ENCODE measurements around the gene WFIKKN2. TPM values are rescaled to one million over a fixed set of nuclear protein-coding genes. Genes with fewer than 3 reads are reported as not detected.

The WFIKKN2 gene
- total and polyA plus RNA-seq, 2 of the 8 experiments (the other 6 are each of a cell fraction or from before 2014, with no cell fraction given) = 0.07 to 0.30 TPM

GRCh38 chr17:50837980-50838954 lies 2.9 kb downstream of the WFIKKN2 start (continued):
- TF ChIP-seq, protein P1, sequence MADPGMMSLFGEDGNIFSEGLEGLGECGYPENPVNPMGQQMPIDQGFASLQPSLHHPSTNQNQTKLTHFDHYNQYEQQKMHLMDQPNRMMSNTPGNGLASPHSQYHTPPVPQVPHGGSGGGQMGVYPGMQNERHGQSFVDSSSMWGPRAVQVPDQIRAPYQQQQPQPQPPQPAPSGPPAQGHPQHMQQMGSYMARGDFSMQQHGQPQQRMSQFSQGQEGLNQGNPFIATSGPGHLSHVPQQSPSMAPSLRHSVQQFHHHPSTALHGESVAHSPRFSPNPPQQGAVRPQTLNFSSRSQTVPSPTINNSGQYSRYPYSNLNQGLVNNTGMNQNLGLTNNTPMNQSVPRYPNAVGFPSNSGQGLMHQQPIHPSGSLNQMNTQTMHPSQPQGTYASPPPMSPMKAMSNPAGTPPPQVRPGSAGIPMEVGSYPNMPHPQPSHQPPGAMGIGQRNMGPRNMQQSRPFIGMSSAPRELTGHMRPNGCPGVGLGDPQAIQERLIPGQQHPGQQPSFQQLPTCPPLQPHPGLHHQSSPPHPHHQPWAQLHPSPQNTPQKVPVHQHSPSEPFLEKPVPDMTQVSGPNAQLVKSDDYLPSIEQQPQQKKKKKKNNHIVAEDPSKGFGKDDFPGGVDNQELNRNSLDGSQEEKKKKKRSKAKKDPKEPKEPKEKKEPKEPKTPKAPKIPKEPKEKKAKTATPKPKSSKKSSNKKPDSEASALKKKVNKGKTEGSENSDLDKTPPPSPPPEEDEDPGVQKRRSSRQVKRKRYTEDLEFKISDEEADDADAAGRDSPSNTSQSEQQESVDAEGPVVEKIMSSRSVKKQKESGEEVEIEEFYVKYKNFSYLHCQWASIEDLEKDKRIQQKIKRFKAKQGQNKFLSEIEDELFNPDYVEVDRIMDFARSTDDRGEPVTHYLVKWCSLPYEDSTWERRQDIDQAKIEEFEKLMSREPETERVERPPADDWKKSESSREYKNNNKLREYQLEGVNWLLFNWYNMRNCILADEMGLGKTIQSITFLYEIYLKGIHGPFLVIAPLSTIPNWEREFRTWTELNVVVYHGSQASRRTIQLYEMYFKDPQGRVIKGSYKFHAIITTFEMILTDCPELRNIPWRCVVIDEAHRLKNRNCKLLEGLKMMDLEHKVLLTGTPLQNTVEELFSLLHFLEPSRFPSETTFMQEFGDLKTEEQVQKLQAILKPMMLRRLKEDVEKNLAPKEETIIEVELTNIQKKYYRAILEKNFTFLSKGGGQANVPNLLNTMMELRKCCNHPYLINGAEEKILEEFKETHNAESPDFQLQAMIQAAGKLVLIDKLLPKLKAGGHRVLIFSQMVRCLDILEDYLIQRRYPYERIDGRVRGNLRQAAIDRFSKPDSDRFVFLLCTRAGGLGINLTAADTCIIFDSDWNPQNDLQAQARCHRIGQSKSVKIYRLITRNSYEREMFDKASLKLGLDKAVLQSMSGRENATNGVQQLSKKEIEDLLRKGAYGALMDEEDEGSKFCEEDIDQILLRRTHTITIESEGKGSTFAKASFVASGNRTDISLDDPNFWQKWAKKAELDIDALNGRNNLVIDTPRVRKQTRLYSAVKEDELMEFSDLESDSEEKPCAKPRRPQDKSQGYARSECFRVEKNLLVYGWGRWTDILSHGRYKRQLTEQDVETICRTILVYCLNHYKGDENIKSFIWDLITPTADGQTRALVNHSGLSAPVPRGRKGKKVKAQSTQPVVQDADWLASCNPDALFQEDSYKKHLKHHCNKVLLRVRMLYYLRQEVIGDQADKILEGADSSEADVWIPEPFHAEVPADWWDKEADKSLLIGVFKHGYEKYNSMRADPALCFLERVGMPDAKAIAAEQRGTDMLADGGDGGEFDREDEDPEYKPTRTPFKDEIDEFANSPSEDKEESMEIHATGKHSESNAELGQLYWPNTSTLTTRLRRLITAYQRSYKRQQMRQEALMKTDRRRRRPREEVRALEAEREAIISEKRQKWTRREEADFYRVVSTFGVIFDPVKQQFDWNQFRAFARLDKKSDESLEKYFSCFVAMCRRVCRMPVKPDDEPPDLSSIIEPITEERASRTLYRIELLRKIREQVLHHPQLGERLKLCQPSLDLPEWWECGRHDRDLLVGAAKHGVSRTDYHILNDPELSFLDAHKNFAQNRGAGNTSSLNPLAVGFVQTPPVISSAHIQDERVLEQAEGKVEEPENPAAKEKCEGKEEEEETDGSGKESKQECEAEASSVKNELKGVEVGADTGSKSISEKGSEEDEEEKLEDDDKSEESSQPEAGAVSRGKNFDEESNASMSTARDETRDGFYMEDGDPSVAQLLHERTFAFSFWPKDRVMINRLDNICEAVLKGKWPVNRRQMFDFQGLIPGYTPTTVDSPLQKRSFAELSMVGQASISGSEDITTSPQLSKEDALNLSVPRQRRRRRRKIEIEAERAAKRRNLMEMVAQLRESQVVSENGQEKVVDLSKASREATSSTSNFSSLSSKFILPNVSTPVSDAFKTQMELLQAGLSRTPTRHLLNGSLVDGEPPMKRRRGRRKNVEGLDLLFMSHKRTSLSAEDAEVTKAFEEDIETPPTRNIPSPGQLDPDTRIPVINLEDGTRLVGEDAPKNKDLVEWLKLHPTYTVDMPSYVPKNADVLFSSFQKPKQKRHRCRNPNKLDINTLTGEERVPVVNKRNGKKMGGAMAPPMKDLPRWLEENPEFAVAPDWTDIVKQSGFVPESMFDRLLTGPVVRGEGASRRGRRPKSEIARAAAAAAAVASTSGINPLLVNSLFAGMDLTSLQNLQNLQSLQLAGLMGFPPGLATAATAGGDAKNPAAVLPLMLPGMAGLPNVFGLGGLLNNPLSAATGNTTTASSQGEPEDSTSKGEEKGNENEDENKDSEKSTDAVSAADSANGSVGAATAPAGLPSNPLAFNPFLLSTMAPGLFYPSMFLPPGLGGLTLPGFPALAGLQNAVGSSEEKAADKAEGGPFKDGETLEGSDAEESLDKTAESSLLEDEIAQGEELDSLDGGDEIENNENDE (IDR thresholded peaks at IDR 0.05; ENCODE audit: insufficient replicate concordance, low read length) = no peak
- TF ChIP-seq SIX5 (IDR thresholded peaks at IDR 0.05; ENCODE audit: low read depth, low read length) = no peak
- TF ChIP-seq CEBPB (IDR thresholded peaks at IDR 0.05; ENCODE audit: low read depth, low read length) = no peak
- TF ChIP-seq RNF2 (IDR thresholded peaks at IDR 0.05; ENCODE audit: borderline replicate concordance, low read depth, low read length, missing control alignments, poor library complexity, severe bottlenecking) = no peak
- TF ChIP-seq KDM5A (IDR thresholded peaks at IDR 0.05; ENCODE audit: low read length) = no peak
- no peak for TF ChIP-seq RBBP5 (IDR thresholded peaks at IDR 0.05; ENCODE audit: borderline replicate concordance, low read depth, low read length)
- TF ChIP-seq TBP (IDR thresholded peaks at IDR 0.05; ENCODE audit: low read depth, low read length) = no peak

Measured in H1 (cell line).